Gastrocnemius medialis (tissue), 4 donors: ENCODE results near the gene HIVEP3.

Experiments
- CTCF ChIP-seq, 5 experiments: fragments of 450-650 bp in 3 of 5; fragments of 200-600 bp in 2 of 5; sonication (generic) in 2 of 5; IDR thresholded peaks in 4 of 5; conservative IDR thresholded peaks in 1 of 5; 1 replicate in 4 of 5; 2 replicates in 1 of 5; pipeline ENCODE4 v1.5.1; 2016 to 2019; ENCODE audit warnings: antibody characterized with exemption in 5 of 5, mild to moderate bottlenecking in 3 of 5, moderate library complexity in 3 of 5
- POLR2A ChIP-seq, 2 donors: fragments of 450-650 bp; IDR thresholded peaks; one replicate each; pipeline ENCODE4 v1.6.1; 2017; ENCODE audit warnings: antibody characterized with exemption in 2 of 2, mild to moderate bottlenecking in 2 of 2, moderate library complexity in 2 of 2

GRCh38 chr1:41631154-41631553, 287.6 kb downstream of the HIVEP3 start:
- TF ChIP-seq CTCF (IDR thresholded peaks at IDR 0.05 in 4 of 5, conservative IDR thresholded peaks at IDR 0.05 in 1 of 5) (no peak), POLR2A (IDR thresholded peaks at IDR 0.05) (no peak)
